ENCODE data around the gene ZEB1.

- TF ChIP-seq CTCF (IDR thresholded peaks at IDR 0.05) (no peak), EZH2 (IDR thresholded peaks at IDR 0.05) (no peak), EZH2phosphoT487 (IDR thresholded peaks at IDR 0.05) (no peak)
These were observed 31.0 kb upstream of the ZEB1 start for GRCh38 chr10:31288001-31288400.

Measured in neural progenitor cell (in vitro differentiated cells).